Natural killer cell (primary cell): Measurements from ENCODE around the gene KCTD12. TPM values are rescaled to one million over a fixed set of nuclear protein-coding genes. Genes with fewer than 3 reads are reported as not detected.

ENCODE experiments used
- ATAC-seq, 3 donors: fragments of 150-1000 bp in 2 of 3; fragments of 200-7000 bp in 1 of 3; cut with Tn5 transposase; 1 replicate in 1 of 3; 2 replicates in 2 of 3; pipeline ENCODE4 v1.10.0; 2021; ENCODE audit warnings: mild to moderate bottlenecking in 2 of 3, moderate library complexity in 2 of 3
- DNase-seq, 2 donors: peaks; one replicate each; pipeline versions ENCODE4 v3.0.0 to v3.0.0-alpha.2; 2013 to 2021; ENCODE audit warnings: mixed read lengths in 1 of 2
- H3K27ac ChIP-seq: one replicate; pipeline ENCODE4 v1.5.1; 2013; ENCODE audit warnings: mild to moderate bottlenecking, low read length
- H3K27me3 ChIP-seq: one replicate; pipeline ENCODE4 v1.6.1; 2013; ENCODE audit warnings: low read length; ENCODE audit not compliant: control insufficient read depth, insufficient read depth
- H3K36me3 ChIP-seq: one replicate; pipeline ENCODE4 v1.6.1; 2013; ENCODE audit warnings: low read length; ENCODE audit not compliant: control insufficient read depth, insufficient read depth
- H3K4me1 ChIP-seq: one replicate; pipeline ENCODE4 v1.6.1; 2013; ENCODE audit warnings: low read length; ENCODE audit not compliant: control insufficient read depth, insufficient read depth
- H3K4me3 ChIP-seq: one replicate; pipeline ENCODE4 v1.5.1; 2013; ENCODE audit warnings: low read length
- H3K9me3 ChIP-seq: one replicate; pipeline ENCODE4 v1.6.1; 2013; ENCODE audit warnings: low read length; ENCODE audit not compliant: control insufficient read depth, insufficient read depth
- H3K27ac Mint-ChIP-seq, 2 donors: one replicate each; pipeline ENCODE4 v1.8.0; 2022; ENCODE audit warnings: mild to moderate bottlenecking in 2 of 2, mixed read lengths in 2 of 2, moderate library complexity in 1 of 2
- H3K27me3 Mint-ChIP-seq, 2 donors: one replicate each; pipeline ENCODE4 v1.8.0; 2022; ENCODE audit warnings: low read depth in 2 of 2, mixed read lengths in 2 of 2
- H3K36me3 Mint-ChIP-seq: one replicate; pipeline ENCODE4 v1.8.0; 2022; ENCODE audit warnings: mixed read lengths
- H3K4me1 Mint-ChIP-seq, 2 donors: one replicate each; pipeline ENCODE4 v1.8.0; 2022; ENCODE audit warnings: mixed read lengths in 2 of 2
- H3K4me3 Mint-ChIP-seq: one replicate; pipeline ENCODE4 v1.8.0; 2022; ENCODE audit warnings: mild to moderate bottlenecking, moderate library complexity, mixed read lengths
- H3K9me3 Mint-ChIP-seq, 2 donors: one replicate each; pipeline ENCODE4 v1.8.0; 2022; ENCODE audit warnings: mixed read lengths in 2 of 2
- CTCF ChIP-seq: fragments of 200-600 bp; IDR thresholded peaks from one replicate; pipeline ENCODE4 v1.8.0; 2022; ENCODE audit warnings: antibody characterized with exemption
- WGBS: methylation state at CpG from one replicate; pipeline ENCODE4 v1.1.7; 2013; ENCODE audit warnings: missing lambda C conversion rate; ENCODE audit not compliant: insufficient coverage; 5-methylcytosine and 5-hydroxymethylcytosine counted together
- intact Hi-C: fragments of 100-400 bp; cut with micrococcal nuclease; formaldehyde crosslinking; loops from one replicate; pipeline ENCODE4 v1.14.2; 2022
- total RNA-seq, 4 donors: library from RNA; stranded (reverse); fragments of 120-200 nt in 1 of 4; gene quantifications; one replicate each; pipeline versions ENCODE4 v1.2.3 to v1.2.4, GENCODE V29; 2013 to 2022

KCTD12 gene
- total RNA-seq, 3 donors from 2014 or later (not counting 1 experiment from before 2014, with no cell fraction given): 2.4 to 6.0 (median 4.8) TPM

DNA sequence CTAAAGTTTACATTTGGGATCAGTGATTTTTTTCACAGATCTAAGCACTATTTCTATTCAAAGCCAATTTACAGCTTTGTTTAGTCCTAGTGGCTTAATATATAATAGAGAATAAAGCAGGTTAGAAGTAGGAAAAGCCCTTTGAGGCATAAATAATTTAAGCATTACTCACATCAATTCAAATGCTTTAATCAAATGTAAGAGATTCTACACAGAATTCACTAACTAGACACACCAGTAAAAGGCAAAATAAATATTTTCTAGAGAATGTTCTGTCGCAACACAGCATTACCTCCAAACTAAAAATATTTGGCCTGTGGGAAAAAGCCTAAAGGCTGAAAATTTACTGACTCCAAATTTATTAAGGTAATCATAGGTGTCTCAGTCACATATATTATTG is 31.3 kb downstream of the KCTD12 start:
- WGBS: no CpG with 5 or more reads among the region's 1 CpG
- Histone ChIP-seq H3K27me3 (no peaks in the 10 kb centered on the region), H3K4me3 (no peak overlapping the region), H3K9me3 (no peaks in the 10 kb centered on the region), H3K4me1 (no peaks in the 10 kb centered on the region), H3K36me3 (no peaks in the 10 kb centered on the region), H3K27ac (no peak overlapping the region)
- ATAC-seq (no peak), DNase-seq (no peak)
- no peak overlapping the region for H3K4me3 Mint-ChIP-seq
- H3K4me1 Mint-ChIP-seq: no peaks in the 10 kb centered on the region
- H3K27ac Mint-ChIP-seq: no peak overlapping the region
- no peaks in the 10 kb centered on the region for H3K36me3 Mint-ChIP-seq
- intact Hi-C loops: no loop called here
- no peaks in the 10 kb centered on the region for H3K9me3 Mint-ChIP-seq
- no peak for TF ChIP-seq CTCF
- H3K27me3 Mint-ChIP-seq: peaks cover 0 to 2% of the 10 kb centered on the region in 2 donors

DNA sequence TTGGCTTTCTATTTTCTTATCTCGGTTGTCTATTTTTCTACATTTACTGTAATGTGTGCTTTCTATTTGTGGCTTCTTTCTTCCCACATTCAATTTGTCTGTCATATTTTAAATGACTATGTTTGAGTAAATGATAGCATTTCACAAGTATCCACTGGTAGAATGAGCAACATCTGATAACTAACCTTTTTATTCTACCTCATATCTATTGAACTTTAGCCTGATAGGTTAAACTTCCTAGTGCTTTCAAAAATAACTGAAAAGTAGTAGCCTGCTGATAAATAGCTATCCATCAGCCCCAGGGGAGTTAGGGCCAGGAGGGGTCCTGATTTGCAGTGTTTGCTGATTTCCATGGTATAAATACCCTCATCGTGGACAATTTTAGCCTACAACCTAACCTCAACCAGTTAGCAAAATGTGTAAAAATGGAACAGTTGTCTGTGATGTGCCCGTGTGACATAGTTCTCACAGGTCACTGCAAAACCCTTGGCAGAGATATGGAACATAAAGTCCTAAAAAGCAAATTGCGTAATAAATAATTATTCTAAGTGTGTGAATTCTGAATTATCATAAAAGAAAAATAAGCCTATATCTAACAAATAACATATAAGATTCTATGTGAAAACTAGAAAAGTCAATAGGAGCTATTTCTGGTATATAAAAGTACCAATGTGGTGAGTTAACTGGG is 32.1 kb downstream of the KCTD12 start:
- Mint-ChIP-seq H3K4me3 (no peak overlapping the region), H3K36me3 (no peaks in the 10 kb centered on the region), H3K27ac (no peak overlapping the region), H3K27me3 (peaks cover 0 to 2% of the 10 kb centered on the region in 2 donors), H3K4me1 (no peaks in the 10 kb centered on the region), H3K9me3 (no peaks in the 10 kb centered on the region)
- Histone ChIP-seq H3K36me3 (no peaks in the 10 kb centered on the region), H3K27me3 (no peaks in the 10 kb centered on the region), H3K4me3 (no peak overlapping the region), H3K9me3 (no peaks in the 10 kb centered on the region), H3K27ac (no peak overlapping the region), H3K4me1 (no peaks in the 10 kb centered on the region)
- WGBS: 67% methylated on average over 1 of the region's 4 CpGs
- no peak for TF ChIP-seq CTCF
- intact Hi-C loops: no loop called here
- ATAC-seq (no peak), DNase-seq (no peak)

- TF ChIP-seq CTCF: no peak
- no peak overlapping the region for H3K27ac ChIP-seq
- H3K27ac Mint-ChIP-seq: no peak overlapping the region
- no peak overlapping the region for H3K4me3 ChIP-seq
- DNase-seq (no peak), ATAC-seq (no peak)
- no peaks in the 10 kb centered on the region for H3K9me3 ChIP-seq
- no peaks in the 10 kb centered on the region for H3K36me3 ChIP-seq
- H3K9me3 Mint-ChIP-seq: no peaks in the 10 kb centered on the region
- no peaks in the 10 kb centered on the region for H3K4me1 Mint-ChIP-seq
- no peak overlapping the region for H3K4me3 Mint-ChIP-seq
- H3K4me1 ChIP-seq: no peaks in the 10 kb centered on the region
- 96% methylated on average over 1 of the region's 1 CpG for WGBS
- peaks cover 0 to 2% of the 10 kb centered on the region in 2 donors for H3K27me3 Mint-ChIP-seq
- H3K27me3 ChIP-seq: no peaks in the 10 kb centered on the region
- intact Hi-C loops: no loop called here
- no peaks in the 10 kb centered on the region for H3K36me3 Mint-ChIP-seq
Measured at GRCh38 chr13:76853481-76853880, 32.7 kb downstream of the KCTD12 start.

- no peaks in the 10 kb centered on the region for H3K4me1 Mint-ChIP-seq
- Histone ChIP-seq H3K27me3 (no peaks in the 10 kb centered on the region), H3K27ac (no peak overlapping the region), H3K4me1 (no peaks in the 10 kb centered on the region), H3K4me3 (no peak overlapping the region), H3K36me3 (no peaks in the 10 kb centered on the region), H3K9me3 (no peaks in the 10 kb centered on the region)
- H3K27ac Mint-ChIP-seq: no peak overlapping the region
- intact Hi-C loops: no loop called here
- ATAC-seq (no peak), DNase-seq (no peak)
- no peaks in the 10 kb centered on the region for H3K9me3 Mint-ChIP-seq
- 71% methylated on average over 2 of the region's 2 CpGs for WGBS
- H3K27me3 Mint-ChIP-seq: peaks cover 0 to 2% of the 10 kb centered on the region in 2 donors
- no peak for TF ChIP-seq CTCF
- H3K36me3 Mint-ChIP-seq: no peaks in the 10 kb centered on the region
- no peak overlapping the region for H3K4me3 Mint-ChIP-seq
Measured at GRCh38 chr13:76852986-76853385, 33.2 kb downstream of the KCTD12 start.
